Astrocyte (in vitro differentiated cells and primary cell): ENCODE measurements around the gene PPP1R9A.

ENCODE experiments used
- EZH2 ChIP-seq: IDR thresholded peaks from 2 replicates; pipeline ENCODE4 v1.6.1; 2012; ENCODE audit warnings: mild to moderate bottlenecking, low read length, inconsistent platforms; ENCODE audit not compliant: insufficient read depth
- TF ChIP-seq, protein P1 (sequence below): IDR thresholded peaks from 2 replicates; pipeline ENCODE4 v1.5.1; 2011; ENCODE audit warnings: low read depth, mild to moderate bottlenecking, inconsistent platforms, low read length, moderate library complexity; ENCODE audit not compliant: insufficient read depth

- TF ChIP-seq, protein P1, sequence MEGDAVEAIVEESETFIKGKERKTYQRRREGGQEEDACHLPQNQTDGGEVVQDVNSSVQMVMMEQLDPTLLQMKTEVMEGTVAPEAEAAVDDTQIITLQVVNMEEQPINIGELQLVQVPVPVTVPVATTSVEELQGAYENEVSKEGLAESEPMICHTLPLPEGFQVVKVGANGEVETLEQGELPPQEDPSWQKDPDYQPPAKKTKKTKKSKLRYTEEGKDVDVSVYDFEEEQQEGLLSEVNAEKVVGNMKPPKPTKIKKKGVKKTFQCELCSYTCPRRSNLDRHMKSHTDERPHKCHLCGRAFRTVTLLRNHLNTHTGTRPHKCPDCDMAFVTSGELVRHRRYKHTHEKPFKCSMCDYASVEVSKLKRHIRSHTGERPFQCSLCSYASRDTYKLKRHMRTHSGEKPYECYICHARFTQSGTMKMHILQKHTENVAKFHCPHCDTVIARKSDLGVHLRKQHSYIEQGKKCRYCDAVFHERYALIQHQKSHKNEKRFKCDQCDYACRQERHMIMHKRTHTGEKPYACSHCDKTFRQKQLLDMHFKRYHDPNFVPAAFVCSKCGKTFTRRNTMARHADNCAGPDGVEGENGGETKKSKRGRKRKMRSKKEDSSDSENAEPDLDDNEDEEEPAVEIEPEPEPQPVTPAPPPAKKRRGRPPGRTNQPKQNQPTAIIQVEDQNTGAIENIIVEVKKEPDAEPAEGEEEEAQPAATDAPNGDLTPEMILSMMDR: no peak
- TF ChIP-seq EZH2: no peak
Measured at GRCh38 chr7:95323410-95324129, 416.2 kb downstream of the PPP1R9A start.
